SK-N-MC (cell line): Measurements from ENCODE around the gene FBLN7.

Experiments used
- EZH2 ChIP-seq: fragments of 200-600 bp; sonication (generic); IDR thresholded peaks from one replicate; pipeline ENCODE4 v1.6.1; 2017; ENCODE audit warnings: antibody characterized with exemption
- FOXP2 ChIP-seq: optimal IDR thresholded peaks from 2 replicates; pipeline ENCODE3; 2011; ENCODE audit warnings: mild to moderate bottlenecking, moderate library complexity; ENCODE audit not compliant: insufficient read depth; ENCODE audit errors: extremely low read length, control extremely low read depth
- POLR2AphosphoS5 ChIP-seq: IDR thresholded peaks from 2 replicates; pipeline ENCODE4 v1.6.1; 2012; ENCODE audit warnings: mild to moderate bottlenecking, low read depth, low read length, borderline replicate concordance

DNA sequence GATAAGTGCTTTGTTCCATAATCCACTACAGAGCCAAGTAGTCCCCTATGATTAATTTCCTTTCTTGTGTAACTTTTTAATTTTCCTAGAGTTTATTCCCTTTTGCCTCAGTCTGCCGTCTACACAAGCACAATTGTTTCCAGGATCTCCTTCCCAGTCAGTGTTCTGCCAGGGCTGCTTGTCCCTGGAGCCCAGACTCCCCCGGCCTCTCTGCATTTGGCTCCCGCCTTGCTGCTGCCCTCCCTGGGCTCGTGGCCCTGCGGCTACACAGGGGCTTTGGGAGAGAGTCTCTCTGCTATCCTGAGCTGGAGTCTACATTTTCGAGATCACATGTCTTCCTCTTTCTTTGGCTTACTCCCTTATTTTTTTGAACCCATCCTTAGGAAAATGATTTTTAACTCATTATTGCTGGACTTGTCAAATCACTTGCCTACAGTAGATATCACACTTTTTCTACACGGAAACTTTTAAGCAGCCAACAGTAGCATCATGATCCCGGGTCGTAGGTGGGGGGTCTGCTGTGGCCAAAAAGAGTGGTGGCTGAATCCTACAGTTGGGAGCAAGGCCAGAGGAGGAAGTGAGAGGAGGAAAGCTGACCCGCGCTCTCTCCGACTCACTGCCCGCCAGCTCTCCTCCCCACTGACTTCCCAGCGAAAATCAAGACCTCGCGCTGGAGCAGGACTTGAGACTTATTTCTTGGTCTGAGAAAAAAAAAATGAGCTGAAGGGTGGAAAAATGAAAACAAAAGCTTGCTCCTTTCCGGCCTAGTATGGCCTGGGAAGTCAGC lies 9.4 kb downstream of the FBLN7 start:
- TF ChIP-seq POLR2AphosphoS5: no peak
- TF ChIP-seq EZH2: no peak
- no peak for TF ChIP-seq FOXP2
